Mesothelial cell of epicardium (in vitro differentiated cells): Measurements from ENCODE around the gene PDIA5. TPM values are rescaled to one million over a fixed set of nuclear protein-coding genes. Genes with fewer than 3 reads are reported as not detected.
A peak's percentile ranks its signal among the peaks of the same experiment; 100 is the strongest.

ENCODE experiments used
- DNase-seq, 2 experiments: peaks; one replicate each; pipeline ENCODE4 v3.0.0; 2021; ENCODE audit warnings: low spot score in 2 of 2; ENCODE audit not compliant: unreplicated experiment in 2 of 2
- H3K27ac Mint-ChIP-seq: 2 replicates; pipeline ENCODE4 v1.8.0; 2021; ENCODE audit warnings: mixed read lengths
- H3K27me3 Mint-ChIP-seq: 2 replicates; pipeline ENCODE4 v1.8.0; 2021; ENCODE audit warnings: low read depth, mixed read lengths
- H3K36me3 Mint-ChIP-seq: 2 replicates; pipeline ENCODE4 v1.8.0; 2021; ENCODE audit warnings: mixed read lengths
- H3K4me1 Mint-ChIP-seq: 2 replicates; pipeline ENCODE4 v1.8.0; 2021; ENCODE audit warnings: mixed read lengths
- H3K4me3 Mint-ChIP-seq: 2 replicates; pipeline ENCODE4 v1.8.0; 2021; ENCODE audit warnings: mild to moderate bottlenecking, moderate library complexity, mixed read lengths
- H3K9me3 Mint-ChIP-seq: 2 replicates; pipeline ENCODE4 v1.8.0; 2021; ENCODE audit warnings: mixed read lengths
- total RNA-seq: library from RNA; stranded (reverse); gene quantifications from 3 replicates; pipeline ENCODE4 v1.2.1, GENCODE V29; 2021
- TF ChIP-seq, protein P1 (sequence below): fragments of 200-600 bp; sonication (generic); IDR thresholded peaks from one replicate; pipeline ENCODE4 v1.5.0; 2021; ENCODE audit warnings: antibody characterized with exemption; ENCODE audit not compliant: unreplicated experiment

The PDIA5 gene
- total RNA-seq, 1 donor from 2014 or later, result 19.1 TPM

DNA sequence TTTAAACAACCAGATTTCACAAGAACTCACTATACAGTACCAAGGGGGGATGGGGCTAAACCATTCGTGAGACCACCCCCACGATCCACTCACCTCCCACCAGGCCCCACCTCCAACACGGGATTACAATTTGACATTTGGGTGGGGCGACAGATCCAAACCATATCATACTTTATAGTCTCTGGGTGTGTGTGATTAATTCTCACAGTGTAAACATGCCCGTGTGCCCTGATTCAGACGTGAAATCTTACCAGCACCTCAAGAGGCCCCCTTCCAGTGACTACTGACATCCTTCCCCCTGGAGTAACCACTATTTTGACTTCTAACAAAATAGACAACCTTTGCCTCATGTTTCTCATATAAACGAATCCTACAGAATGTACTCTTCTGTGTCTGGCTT is 5.0 kb upstream of the PDIA5 start:
- Mint-ChIP-seq H3K4me1 (peaks cover 2% of the 10 kb centered on the region), H3K36me3 (no peaks in the 10 kb centered on the region), H3K9me3 (no peaks in the 10 kb centered on the region), H3K27ac (no peak overlapping the region), H3K4me3 (no peak overlapping the region), H3K27me3 (peaks cover 10% of the 10 kb centered on the region)
- DNase-seq, result no peak
- TF ChIP-seq, protein P1, sequence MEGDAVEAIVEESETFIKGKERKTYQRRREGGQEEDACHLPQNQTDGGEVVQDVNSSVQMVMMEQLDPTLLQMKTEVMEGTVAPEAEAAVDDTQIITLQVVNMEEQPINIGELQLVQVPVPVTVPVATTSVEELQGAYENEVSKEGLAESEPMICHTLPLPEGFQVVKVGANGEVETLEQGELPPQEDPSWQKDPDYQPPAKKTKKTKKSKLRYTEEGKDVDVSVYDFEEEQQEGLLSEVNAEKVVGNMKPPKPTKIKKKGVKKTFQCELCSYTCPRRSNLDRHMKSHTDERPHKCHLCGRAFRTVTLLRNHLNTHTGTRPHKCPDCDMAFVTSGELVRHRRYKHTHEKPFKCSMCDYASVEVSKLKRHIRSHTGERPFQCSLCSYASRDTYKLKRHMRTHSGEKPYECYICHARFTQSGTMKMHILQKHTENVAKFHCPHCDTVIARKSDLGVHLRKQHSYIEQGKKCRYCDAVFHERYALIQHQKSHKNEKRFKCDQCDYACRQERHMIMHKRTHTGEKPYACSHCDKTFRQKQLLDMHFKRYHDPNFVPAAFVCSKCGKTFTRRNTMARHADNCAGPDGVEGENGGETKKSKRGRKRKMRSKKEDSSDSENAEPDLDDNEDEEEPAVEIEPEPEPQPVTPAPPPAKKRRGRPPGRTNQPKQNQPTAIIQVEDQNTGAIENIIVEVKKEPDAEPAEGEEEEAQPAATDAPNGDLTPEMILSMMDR, result no peak

- Mint-ChIP-seq H3K9me3 (no peaks in the 10 kb centered on the region), H3K27ac (no peak overlapping the region), H3K4me3 (no peak overlapping the region), H3K27me3 (peaks cover 12% of the 10 kb centered on the region), H3K4me1 (peaks cover 7% of the 10 kb centered on the region), H3K36me3 (no peaks in the 10 kb centered on the region)
- no peak for DNase-seq
- TF ChIP-seq, protein P1, result no peak
These were observed 3.8 kb upstream of the PDIA5 start for GRCh38 chr3:123063034-123063433.

GRCh38 chr3:123064506-123064905 is 2.3 kb upstream of the PDIA5 start:
- TF ChIP-seq, protein P1, result no peak
- Mint-ChIP-seq H3K4me3 (no peak overlapping the region), H3K36me3 (no peaks in the 10 kb centered on the region), H3K27me3 (peaks cover 19% of the 10 kb centered on the region), H3K27ac (no peak overlapping the region), H3K4me1 (peaks cover 15% of the 10 kb centered on the region), H3K9me3 (no peaks in the 10 kb centered on the region)
- no peak for DNase-seq

GRCh38 chr3:123064914-123065313 is 1.9 kb upstream of the PDIA5 start:
- peaks cover 19% of the 10 kb centered on the region for H3K27me3 Mint-ChIP-seq
- H3K27ac Mint-ChIP-seq, result no peak overlapping the region
- H3K9me3 Mint-ChIP-seq, result no peaks in the 10 kb centered on the region
- no peaks in the 10 kb centered on the region for H3K36me3 Mint-ChIP-seq
- TF ChIP-seq, protein P1, result no peak
- H3K4me1 Mint-ChIP-seq, result peaks cover 15% of the 10 kb centered on the region
- no peak overlapping the region for H3K4me3 Mint-ChIP-seq
- no peak for DNase-seq

DNA sequence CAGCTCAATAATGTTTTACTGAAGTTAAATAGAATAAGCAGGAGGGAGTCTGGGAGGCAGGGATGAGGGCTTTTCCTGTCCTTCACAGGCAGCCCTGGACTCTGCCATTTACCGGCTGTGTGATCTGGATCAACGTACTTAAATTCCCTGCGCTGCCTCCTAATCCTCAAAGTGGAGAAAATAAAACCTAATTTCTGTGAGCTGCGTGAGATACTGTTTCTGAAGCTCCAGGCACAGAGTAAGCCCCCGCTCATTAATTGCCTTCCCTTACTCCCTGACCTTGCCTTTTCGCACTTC is 278 bp upstream of the PDIA5 start:
- Mint-ChIP-seq H3K27me3 (peaks cover 14% of the 10 kb centered on the region), H3K4me3 (peak overlapping the region; percentile 78), H3K27ac (peak overlapping the region; percentile 69), H3K36me3 (no peaks in the 10 kb centered on the region), H3K9me3 (no peaks in the 10 kb centered on the region), H3K4me1 (peaks cover 24% of the 10 kb centered on the region)
- TF ChIP-seq, protein P1, result no peak
- DNase-seq, result no peak
